HEK293 (cell line): ENCODE results near the gene CCL16.

Source experiments
- BCL11A ChIP-seq: fragments of 450-650 bp; formaldehyde crosslinking; IDR thresholded peaks from 2 replicates; pipeline ENCODE4 v1.5.1; 2016; ENCODE audit warnings: low read depth, missing biosample characterization, missing genetic modification characterization
- EGR2 ChIP-seq: fragments of 450-650 bp; formaldehyde crosslinking; IDR thresholded peaks from 2 replicates; pipeline ENCODE4 v1.5.1; 2016; ENCODE audit warnings: low read depth, missing biosample characterization, missing genetic modification characterization
- TCF7L2 ChIP-seq: IDR thresholded peaks from 2 replicates; pipeline ENCODE4 v1.6.1; 2011; ENCODE audit warnings: low read depth, mild to moderate bottlenecking, inconsistent platforms, low read length, moderate library complexity, borderline replicate concordance
- ZNF175 ChIP-seq: fragments of 450-650 bp; formaldehyde crosslinking; IDR thresholded peaks from 2 replicates; pipeline ENCODE4 v1.5.1; 2016; ENCODE audit warnings: missing biosample characterization, missing genetic modification characterization
- TF ChIP-seq, protein P1 (sequence below): fragments of 450-650 bp; formaldehyde crosslinking; IDR thresholded peaks from 2 replicates; pipeline ENCODE4 v1.5.1; 2016; ENCODE audit warnings: missing biosample characterization, missing genetic modification characterization

DNA sequence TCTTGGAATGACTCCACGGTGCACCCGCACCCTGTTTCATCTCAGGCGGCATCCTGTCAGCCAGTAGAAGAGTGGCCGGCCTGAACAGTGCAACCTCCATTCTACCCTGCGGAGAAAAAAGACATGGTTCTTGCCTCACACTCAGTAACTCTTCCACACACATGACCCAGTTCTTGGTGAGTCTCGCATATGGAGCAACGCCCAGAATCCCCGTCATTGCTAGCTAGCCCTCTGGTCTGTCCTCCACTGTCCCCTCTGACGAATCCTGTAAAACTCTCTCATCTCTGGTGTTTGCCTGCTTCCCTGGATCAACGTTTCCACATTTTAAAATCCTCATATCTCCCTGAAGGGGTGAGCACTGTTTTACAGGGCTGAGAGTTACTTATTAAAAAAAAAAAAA, 46.5 kb downstream of the CCL16 start:
- TF ChIP-seq BCL11A (tag by site-specific recombination) (no peak), TCF7L2 (no peak), ZNF175 (tag by site-specific recombination) (no peak), EGR2 (tag by site-specific recombination) (no peak)
- TF ChIP-seq, protein P1, sequence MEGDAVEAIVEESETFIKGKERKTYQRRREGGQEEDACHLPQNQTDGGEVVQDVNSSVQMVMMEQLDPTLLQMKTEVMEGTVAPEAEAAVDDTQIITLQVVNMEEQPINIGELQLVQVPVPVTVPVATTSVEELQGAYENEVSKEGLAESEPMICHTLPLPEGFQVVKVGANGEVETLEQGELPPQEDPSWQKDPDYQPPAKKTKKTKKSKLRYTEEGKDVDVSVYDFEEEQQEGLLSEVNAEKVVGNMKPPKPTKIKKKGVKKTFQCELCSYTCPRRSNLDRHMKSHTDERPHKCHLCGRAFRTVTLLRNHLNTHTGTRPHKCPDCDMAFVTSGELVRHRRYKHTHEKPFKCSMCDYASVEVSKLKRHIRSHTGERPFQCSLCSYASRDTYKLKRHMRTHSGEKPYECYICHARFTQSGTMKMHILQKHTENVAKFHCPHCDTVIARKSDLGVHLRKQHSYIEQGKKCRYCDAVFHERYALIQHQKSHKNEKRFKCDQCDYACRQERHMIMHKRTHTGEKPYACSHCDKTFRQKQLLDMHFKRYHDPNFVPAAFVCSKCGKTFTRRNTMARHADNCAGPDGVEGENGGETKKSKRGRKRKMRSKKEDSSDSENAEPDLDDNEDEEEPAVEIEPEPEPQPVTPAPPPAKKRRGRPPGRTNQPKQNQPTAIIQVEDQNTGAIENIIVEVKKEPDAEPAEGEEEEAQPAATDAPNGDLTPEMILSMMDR (tag by site-specific recombination), result no peak
